ENCODE results near the gene PDE4D.

DNA sequence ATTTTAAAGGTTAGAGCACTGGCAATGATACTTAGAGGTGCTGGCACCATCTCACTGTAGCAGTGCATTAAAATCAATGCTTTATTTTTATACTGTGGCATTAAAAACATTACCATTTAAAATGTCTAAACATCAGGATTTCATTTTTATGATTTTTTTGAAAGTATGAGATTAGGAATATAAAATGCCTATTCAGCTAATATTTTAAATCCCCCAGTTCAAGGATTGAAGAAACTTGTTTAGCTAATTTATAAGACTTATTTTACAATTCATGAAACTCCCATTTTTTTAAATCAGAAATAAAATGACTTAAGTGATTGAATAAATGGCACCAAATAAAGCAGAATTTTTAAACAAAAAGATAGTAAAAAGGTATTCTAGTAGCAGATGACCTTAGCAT, 685.1 kb downstream of the PDE4D start:
- TF ChIP-seq CTCF (IDR thresholded peaks at IDR 0.05) (no peak), POLR2A (IDR thresholded peaks at IDR 0.05) (no peak)
